GM19438 (cell line): ENCODE results near the gene SIDT1.

Source experiments
- ATAC-seq: cut with Tn5 transposase; IDR thresholded peaks from one replicate; pipeline ENCODE4 v1.9.1; 2021; ENCODE audit warnings: low read depth; ENCODE audit not compliant: unreplicated experiment

SIDT1 gene

GRCh38 chr3:113541519-113541918 is 9.2 kb downstream of the SIDT1 start:
- ATAC-seq = no peak

DNA sequence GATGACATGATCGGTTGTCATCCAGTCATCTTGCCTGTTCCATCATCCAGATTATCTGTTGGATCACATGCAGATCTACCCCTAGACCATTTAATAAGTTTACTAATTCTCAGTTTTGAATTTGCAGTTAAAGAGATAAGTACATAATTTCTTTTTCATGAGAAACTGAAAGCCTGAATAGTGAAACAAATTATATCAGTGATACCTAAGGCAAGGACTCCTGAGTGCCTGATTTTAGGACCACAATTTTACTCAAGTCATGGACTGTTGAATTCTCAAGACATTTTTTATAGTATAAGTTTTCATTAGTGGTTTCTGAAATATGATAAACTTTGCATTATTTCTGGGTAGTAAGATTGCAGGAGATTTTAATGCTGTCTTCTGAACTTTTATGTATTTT is 13.2 kb downstream of the SIDT1 start:
- ATAC-seq = no peak

DNA sequence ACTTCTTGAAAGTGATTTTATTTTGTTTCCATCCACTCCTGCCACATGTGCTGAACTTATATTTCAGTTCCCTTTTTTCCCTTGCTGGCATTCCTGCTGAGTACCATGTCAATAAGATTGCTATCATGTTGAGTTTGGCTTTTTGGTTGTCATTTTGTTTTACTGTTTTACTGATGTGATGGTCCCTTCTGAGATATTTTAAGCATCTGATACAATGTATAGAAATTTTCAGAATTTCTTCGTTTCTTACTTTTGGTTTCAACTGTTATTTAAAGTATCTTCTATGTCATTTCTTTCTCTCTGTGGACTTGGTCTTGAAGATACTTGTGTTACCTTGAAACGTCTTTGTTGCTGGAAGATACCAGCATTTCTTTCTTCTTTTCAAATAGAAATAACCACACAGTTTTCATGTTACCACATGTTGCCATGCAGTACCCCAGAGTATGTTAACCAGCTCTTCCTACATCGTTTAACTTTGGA is 14.1 kb downstream of the SIDT1 start:
- ATAC-seq = peak; percentile 94

- no peak for ATAC-seq
Observed at GRCh38 chr3:113548501-113548900, 16.1 kb downstream of the SIDT1 start.

DNA sequence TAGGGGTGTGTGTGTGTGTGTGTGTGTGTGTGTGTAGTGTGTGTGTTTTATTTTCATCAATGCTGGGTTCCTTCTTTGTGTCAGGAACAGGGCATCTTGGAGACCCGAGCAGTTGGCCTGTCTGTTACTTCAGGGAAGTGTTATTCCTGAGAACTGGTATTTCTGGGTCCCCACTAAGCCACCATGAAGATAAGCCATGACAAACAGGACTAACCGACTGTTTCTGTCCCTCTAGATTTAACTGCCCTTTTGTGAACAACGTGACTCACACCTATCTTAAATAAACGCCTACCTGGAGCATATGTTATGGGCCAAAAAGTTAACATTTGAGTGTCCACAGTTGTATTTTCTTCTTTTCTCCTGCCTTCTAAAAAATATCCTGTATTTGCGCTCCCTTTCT is 19.5 kb downstream of the SIDT1 start:
- no peak for ATAC-seq

DNA sequence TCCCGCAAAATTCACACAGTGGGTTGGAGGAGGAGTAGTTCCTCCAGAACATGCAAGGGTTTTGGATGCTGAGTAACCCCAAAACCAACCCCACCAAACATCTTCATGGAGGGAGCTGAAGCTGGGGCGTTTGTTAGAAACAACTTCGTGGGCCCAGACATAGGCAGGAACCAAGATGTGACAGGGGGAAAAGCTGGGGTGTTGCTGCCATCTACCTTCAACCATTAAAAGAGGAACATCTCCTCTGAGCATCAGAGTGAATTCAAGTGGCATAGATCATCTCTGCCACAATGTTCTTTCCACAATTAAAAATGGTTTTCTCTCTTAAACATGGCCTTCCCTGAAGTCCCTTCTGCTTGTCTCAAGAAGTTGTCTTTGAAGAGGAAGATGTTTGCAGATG is 20.5 kb downstream of the SIDT1 start:
- ATAC-seq = no peak

GRCh38 chr3:113555138-113555537 is 22.8 kb downstream of the SIDT1 start:
- ATAC-seq = no peak

DNA sequence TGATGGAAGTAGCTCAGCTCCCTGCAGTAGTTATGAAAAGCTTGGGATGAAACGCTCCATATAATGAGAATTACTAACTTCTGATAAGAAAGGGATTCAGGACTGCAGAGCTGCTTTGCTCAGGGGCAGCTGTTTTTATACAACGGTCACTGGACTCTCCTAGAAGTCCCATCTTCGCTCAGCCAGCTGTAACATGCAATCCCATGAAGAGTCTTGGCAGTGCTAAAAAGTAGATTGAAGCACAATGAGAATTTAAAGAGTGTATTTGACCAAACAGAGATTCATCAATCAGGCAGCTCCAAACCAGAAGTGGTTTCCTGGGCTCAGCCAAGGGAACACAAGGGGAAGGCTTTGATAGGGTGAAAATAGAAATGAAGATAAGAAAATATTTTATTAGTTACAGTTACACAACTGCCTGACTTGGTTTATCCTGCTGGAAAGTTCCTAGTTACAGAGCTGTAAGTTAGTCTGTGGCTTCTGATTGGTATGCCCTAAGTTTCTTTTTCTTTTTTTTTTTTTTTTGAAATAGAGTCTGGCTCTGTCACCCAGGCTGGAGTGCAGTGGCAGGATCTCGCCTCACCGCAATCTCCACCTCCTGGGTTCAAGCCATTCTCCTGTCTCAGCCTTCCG is 24.1 kb downstream of the SIDT1 start:
- no peak for ATAC-seq

GRCh38 chr3:113556946-113557335 is 24.6 kb downstream of the SIDT1 start:
- ATAC-seq = no peak

GRCh38 chr3:113557374-113557773 is 25.0 kb downstream of the SIDT1 start:
- ATAC-seq = no peak

DNA sequence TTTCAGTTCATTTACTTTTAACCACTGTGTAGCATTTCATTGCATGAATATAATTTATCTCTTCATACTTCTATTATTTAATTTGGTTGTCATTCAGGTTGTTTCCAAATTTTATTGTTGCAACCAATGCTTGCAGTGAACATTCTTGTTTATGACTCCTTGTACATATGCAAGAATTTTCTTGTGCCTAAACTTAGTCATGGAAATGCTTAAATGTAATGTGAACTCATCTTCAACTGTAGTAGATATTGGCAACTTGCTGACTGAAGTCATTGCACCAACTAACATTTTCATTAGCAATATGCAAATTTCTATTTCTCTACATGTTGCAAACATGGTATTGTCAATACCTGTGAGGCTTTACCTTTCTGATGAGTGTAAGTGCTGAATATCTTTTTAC is 26.7 kb downstream of the SIDT1 start:
- no peak for ATAC-seq

DNA sequence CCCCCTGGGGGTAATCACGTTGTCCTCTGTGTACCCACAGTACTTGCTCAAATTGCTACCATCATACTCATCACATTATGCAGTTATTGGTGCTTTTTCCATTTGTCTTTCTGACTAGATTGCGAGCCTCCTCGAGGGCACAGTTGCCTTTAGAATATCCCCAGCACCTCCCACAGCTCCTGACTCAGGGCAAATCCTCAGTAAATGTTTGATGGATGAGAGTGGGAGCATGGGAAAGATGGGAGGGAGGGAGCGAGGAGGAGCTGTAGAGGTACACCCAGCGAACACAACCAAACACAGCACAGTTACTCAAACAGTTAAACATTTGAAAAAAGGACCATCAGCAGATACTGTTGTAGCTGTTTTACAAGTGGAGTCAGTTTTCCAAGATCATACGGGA is 27.9 kb downstream of the SIDT1 start:
- no peak for ATAC-seq

DNA sequence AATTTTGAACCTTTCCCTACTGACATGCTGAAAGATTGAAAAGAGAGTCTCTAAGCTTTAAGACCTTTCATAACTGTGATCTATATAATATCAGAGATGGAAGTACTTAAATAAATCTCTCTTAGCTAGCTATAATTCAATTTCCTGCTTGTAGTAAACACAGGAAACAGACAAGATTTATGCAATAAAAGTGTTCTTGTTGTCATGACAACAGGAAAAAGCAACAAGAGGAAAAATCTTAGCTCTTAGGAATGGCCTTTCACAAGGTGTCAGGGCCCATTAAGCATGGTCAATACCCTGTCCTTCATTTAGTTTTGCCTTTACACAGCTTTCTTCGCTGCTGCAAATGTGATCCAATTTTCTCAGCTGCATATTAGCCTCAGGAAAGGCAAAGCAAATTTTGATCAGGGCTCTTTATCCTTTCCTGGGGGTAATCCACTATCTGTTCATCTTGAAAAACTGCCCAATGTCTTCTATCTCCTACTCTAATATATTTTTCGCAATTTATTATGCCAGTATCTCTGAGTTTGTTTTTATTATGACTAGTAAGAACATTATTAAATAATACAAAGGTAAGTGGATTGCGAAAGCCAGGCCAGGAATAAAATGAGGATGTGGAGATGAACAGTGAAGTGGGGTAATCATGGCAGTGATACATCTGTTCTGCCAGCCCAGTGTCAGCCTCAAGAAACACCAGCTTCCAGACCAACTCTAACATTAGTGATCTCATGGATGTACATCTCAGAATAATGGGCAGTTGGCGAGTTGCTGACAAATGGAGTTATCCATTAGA is 28.7 kb downstream of the SIDT1 start:
- ATAC-seq = no peak

GRCh38 chr3:113565555-113565954 is 33.2 kb downstream of the SIDT1 start:
- ATAC-seq = no peak

DNA sequence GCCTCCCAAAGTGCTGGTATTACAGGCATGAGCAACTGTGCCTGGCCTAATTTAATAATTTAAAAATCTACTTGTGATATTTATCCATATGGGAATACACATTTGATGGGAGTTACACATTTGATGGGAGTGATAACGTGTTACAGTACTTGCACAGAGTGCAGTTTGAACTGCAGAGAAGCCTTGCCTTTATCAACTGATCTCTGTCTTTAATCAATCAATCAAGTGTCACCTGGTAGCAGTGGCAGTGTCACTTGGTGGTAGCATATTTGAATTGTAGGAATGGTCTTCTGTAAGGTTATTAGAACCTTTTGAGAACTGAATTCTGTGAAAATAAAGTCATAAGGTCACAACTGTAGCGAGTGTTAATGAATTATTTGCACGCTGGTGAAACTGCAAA is 37.8 kb downstream of the SIDT1 start:
- ATAC-seq = no peak

DNA sequence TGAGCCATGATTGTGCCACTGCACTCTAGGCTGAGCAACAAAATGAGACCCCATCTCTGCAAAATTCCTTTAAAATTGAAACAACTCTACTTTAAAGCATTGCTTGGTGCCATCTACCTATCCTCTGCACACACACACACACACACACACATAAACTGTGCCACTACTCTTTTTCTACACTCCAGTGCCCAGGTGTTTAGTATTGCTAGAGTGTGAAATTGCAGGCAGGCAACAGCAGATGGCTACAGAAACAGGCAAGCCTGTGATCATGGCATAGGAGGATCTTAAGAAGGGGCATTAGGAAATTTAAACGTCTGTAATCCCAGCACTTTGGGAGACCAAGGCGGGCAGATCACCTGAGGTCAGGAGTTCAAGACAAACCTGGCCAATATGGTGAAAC is 39.0 kb downstream of the SIDT1 start:
- no peak for ATAC-seq

DNA sequence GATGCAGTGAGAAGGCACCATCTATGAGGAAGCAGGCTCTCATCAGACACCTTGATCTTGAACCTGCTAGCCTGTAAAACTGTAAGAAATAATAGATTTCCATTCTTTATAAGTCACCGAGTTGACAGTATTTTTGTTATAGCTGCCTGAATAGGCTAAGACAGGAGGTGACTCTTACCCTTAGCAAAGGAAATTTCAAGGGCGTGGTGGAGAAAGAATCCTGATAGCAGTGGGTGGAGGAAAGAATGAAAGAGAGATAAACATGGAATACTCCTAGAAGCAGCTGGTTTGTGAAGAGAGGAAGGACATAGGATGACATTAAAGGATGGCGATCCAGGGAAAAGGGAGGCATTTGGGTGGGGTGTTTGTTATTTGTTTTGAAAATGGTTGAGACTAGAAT is 41.4 kb downstream of the SIDT1 start:
- ATAC-seq = no peak

GRCh38 chr3:113574213-113574612 is 41.9 kb downstream of the SIDT1 start:
- no peak for ATAC-seq

- ATAC-seq = no peak
Observed at GRCh38 chr3:113575206-113575605, 42.9 kb downstream of the SIDT1 start.

- ATAC-seq = no peak
Observed at GRCh38 chr3:113585228-113585627, 52.9 kb downstream of the SIDT1 start.

DNA sequence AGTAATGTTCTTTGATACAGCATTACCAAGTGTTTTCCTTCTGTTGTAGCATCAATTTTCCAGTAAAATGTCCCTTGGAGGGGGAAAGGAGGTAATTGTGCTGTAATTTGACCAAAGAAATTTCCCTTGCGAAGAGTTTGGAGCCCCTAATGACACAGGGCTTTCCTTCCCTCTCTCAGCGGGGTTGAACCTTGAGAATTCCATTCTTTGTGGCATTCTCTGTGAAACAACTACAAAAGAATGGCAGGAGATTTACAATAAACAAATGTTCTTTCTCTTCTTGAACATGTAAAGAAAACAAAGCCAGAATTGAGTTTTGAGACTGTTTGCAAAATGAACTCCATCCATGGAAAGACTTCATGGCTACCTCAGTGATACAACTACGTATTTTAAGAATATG is 53.4 kb downstream of the SIDT1 start:
- no peak for ATAC-seq

- no peak for ATAC-seq
Observed at GRCh38 chr3:113588806-113589205, 56.5 kb downstream of the SIDT1 start.
